ENCODE data around the gene CNNM4.

The CNNM4 gene

GRCh38 chr2:96857667-96858372, 97.1 kb downstream of the CNNM4 start, which contains the start of gene ANKRD39:
Gene ANKRD39, minus strand, starts transcription at chr2:96858016. Its CDS starts 29 bp downstream, at chr2:96857987.
- peak; percentile 79 to 80 for TF ChIP-seq CTCF (IDR thresholded peaks at IDR 0.05)
- H3K27ac ChIP-seq = peak within 1 kb of the TSS; percentile 84 to 96
- intact Hi-C loops (cut with DNase I; ENCODE audit: low total_unique reads) = loop anchor here (2.0 to 5.0 kb wide), 3 partner anchors 41 to 93 kb away; partner anchors contain the start of gene CNNM3

GRCh38 chr2:96859099-96859649, 98.5 kb downstream of the CNNM4 start:
- H3K4me1 ChIP-seq = peaks cover 0 to 38% (median 30%) of the 10 kb centered on the region in 4 donors

More at GRCh38 chr2:96857667-96858372, 97.1 kb downstream of the CNNM4 start, which contains the start of gene ANKRD39:
- H3K27me3 ChIP-seq = no peaks in the 10 kb centered on the region
- DNase-seq = peak; percentile 97 to 99
- no peaks in the 10 kb centered on the region for H3K9me3 ChIP-seq
- peaks cover 40 to 51% (median 42%) of the 10 kb centered on the region in 3 donors for H3K36me3 ChIP-seq
- peak within 1 kb of the TSS; percentile 77 to 85 for H3K4me3 ChIP-seq
- peaks cover 0 to 37% (median 29%) of the 10 kb centered on the region in 4 donors for H3K4me1 ChIP-seq

GRCh38 chr2:96859681-96860064, 99.0 kb downstream of the CNNM4 start:
- intact Hi-C loops (cut with DNase I; ENCODE audit: low total_unique reads) = loop anchor here (2.0 to 5.0 kb wide), 2 partner anchors 42 to 47 kb away; partner anchors contain the start of gene CNNM3
- Histone ChIP-seq H3K36me3 (peaks cover 47 to 51% (median 47%) of the 10 kb centered on the region in 3 donors), H3K4me3 (no peak overlapping the region), H3K27ac (peak overlapping the region; percentile 84 to 96), H3K9me3 (no peaks in the 10 kb centered on the region), H3K4me1 (peaks cover 0 to 43% (median 30%) of the 10 kb centered on the region in 4 donors), H3K27me3 (no peaks in the 10 kb centered on the region)
- no peak for TF ChIP-seq CTCF (IDR thresholded peaks at IDR 0.05)
- no peak for DNase-seq

More at GRCh38 chr2:96859099-96859649, 98.5 kb downstream of the CNNM4 start:
- Histone ChIP-seq H3K4me3 (peak overlapping the region; percentile 77 to 85), H3K9me3 (no peaks in the 10 kb centered on the region), H3K27me3 (no peaks in the 10 kb centered on the region), H3K36me3 (peaks cover 42 to 51% (median 42%) of the 10 kb centered on the region in 3 donors), H3K27ac (peak overlapping the region; percentile 84 to 96)
- intact Hi-C loops (cut with DNase I; ENCODE audit: low total_unique reads) = loop anchor here (2.0 to 5.0 kb wide), 2 partner anchors 42 to 48 kb away; partner anchors contain the start of gene CNNM3
- no peak for TF ChIP-seq CTCF (IDR thresholded peaks at IDR 0.05)
- peak; percentile 76 to 95 for DNase-seq

- H3K4me3 ChIP-seq = no peak overlapping the region
- peaks cover 54 to 55% (median 54%) of the 10 kb centered on the region in 3 donors for H3K36me3 ChIP-seq
- peak overlapping the region; percentile 84 to 96 for H3K27ac ChIP-seq
- no peaks in the 10 kb centered on the region for H3K27me3 ChIP-seq
- DNase-seq = no peak
- peaks cover 0 to 50% (median 33%) of the 10 kb centered on the region in 4 donors for H3K4me1 ChIP-seq
- no peaks in the 10 kb centered on the region for H3K9me3 ChIP-seq
- intact Hi-C loops (cut with DNase I; ENCODE audit: low total_unique reads) = no loop called here
- TF ChIP-seq CTCF (IDR thresholded peaks at IDR 0.05) = no peak
These were observed 99.6 kb downstream of the CNNM4 start for GRCh38 chr2:96860065-96861029.

- no peak for TF ChIP-seq CTCF (IDR thresholded peaks at IDR 0.05)
- intact Hi-C loops (cut with DNase I; ENCODE audit: low total_unique reads) = no loop called here
- no peak overlapping the region for H3K4me3 ChIP-seq
- H3K4me1 ChIP-seq = peaks cover 0 to 57% (median 35%) of the 10 kb centered on the region in 4 donors
- DNase-seq = no peak
- peaks cover 60 to 63% (median 61%) of the 10 kb centered on the region in 3 donors for H3K36me3 ChIP-seq
- no peaks in the 10 kb centered on the region for H3K27me3 ChIP-seq
- no peaks in the 10 kb centered on the region for H3K9me3 ChIP-seq
- peak overlapping the region; percentile 84 to 96 for H3K27ac ChIP-seq
These were observed 100.4 kb downstream of the CNNM4 start for GRCh38 chr2:96861074-96861473.

Measured in tibial artery (tissue), 4 donors.